H9 (cell line): ENCODE data around the gene PICALM. TPM values are rescaled to one million over a fixed set of nuclear protein-coding genes. Genes with fewer than 3 reads are reported as not detected.

Experiments
- DNase-seq: peaks from one replicate; pipeline ENCODE4 v3.0.0-alpha.2; 2017
- H2AFZ ChIP-seq: one replicate; pipeline ENCODE4 v1.6.1; 2013; ENCODE audit warnings: mild to moderate bottlenecking, low read length, control low read depth, moderate library complexity
- H2AK5ac ChIP-seq: 2 replicates; pipeline ENCODE4 v1.6.1; 2013; ENCODE audit warnings: low read length, control low read depth, mixed read lengths; ENCODE audit not compliant: insufficient read length
- H2BK120ac ChIP-seq: one replicate; pipeline ENCODE4 v1.6.1; 2013; ENCODE audit warnings: low read depth, mild to moderate bottlenecking, low read length, control low read depth, inconsistent platforms; ENCODE audit not compliant: poor library complexity, severe bottlenecking
- H2BK12ac ChIP-seq: 2 replicates; pipeline ENCODE4 v1.6.1; 2013; ENCODE audit warnings: low read length, control low read depth, mixed read lengths, low read depth; ENCODE audit not compliant: insufficient read length
- H2BK15ac ChIP-seq: 2 replicates; pipeline ENCODE4 v1.6.1; 2013; ENCODE audit warnings: low read depth, low read length, control low read depth
- H2BK20ac ChIP-seq: one replicate; pipeline ENCODE4 v1.6.1; 2013; ENCODE audit warnings: low read depth, mild to moderate bottlenecking, low read length, control low read depth, inconsistent platforms; ENCODE audit not compliant: poor library complexity, severe bottlenecking
- H2BK5ac ChIP-seq: 2 replicates; pipeline ENCODE4 v1.6.1; 2013; ENCODE audit warnings: low read length, control low read depth, mixed read lengths; ENCODE audit not compliant: insufficient read length
- H3K14ac ChIP-seq: 2 replicates; pipeline ENCODE4 v1.6.1; 2013; ENCODE audit warnings: low read length, control low read depth; ENCODE audit not compliant: insufficient read depth
- H3K18ac ChIP-seq: 2 replicates; pipeline ENCODE4 v1.6.1; 2013; ENCODE audit warnings: low read depth, mild to moderate bottlenecking, mixed read lengths, low read length, control low read depth; ENCODE audit not compliant: insufficient read length
- H3K23ac ChIP-seq: 2 replicates; pipeline ENCODE4 v1.6.1; 2013; ENCODE audit warnings: low read length, control low read depth, mixed read lengths, low read depth; ENCODE audit not compliant: insufficient read length
- H3K23me2 ChIP-seq: 2 replicates; pipeline ENCODE4 v1.6.1; 2013; ENCODE audit warnings: low read depth, mild to moderate bottlenecking, mixed read lengths, low read length, control low read depth; ENCODE audit not compliant: insufficient read length, poor library complexity, severe bottlenecking
- H3K27ac ChIP-seq: 2 replicates; pipeline ENCODE4 v1.5.1; 2013; ENCODE audit warnings: low read length, control low read depth, mixed read lengths, low read depth; ENCODE audit not compliant: insufficient read length
- H3K27me3 ChIP-seq: 2 replicates; pipeline ENCODE4 v1.6.1; 2013; ENCODE audit warnings: low read length, control low read depth, inconsistent platforms; ENCODE audit not compliant: insufficient read depth
- H3K4ac ChIP-seq: 2 replicates; pipeline ENCODE4 v1.6.1; 2013; ENCODE audit warnings: low read depth, mild to moderate bottlenecking, control low read depth, inconsistent platforms, low read length, moderate library complexity
- H3K4me1 ChIP-seq: 2 replicates; pipeline ENCODE4 v1.6.1; 2013; ENCODE audit warnings: low read length, control low read depth, inconsistent platforms; ENCODE audit not compliant: insufficient read depth
- H3K4me2 ChIP-seq: 2 replicates; pipeline ENCODE4 v1.6.1; 2013; ENCODE audit warnings: low read length, control low read depth, mixed read lengths; ENCODE audit not compliant: insufficient read length, insufficient read depth
- H3K56ac ChIP-seq: 2 replicates; pipeline ENCODE4 v1.6.1; 2013; ENCODE audit warnings: low read depth, mild to moderate bottlenecking, mixed read lengths, low read length, control low read depth; ENCODE audit not compliant: insufficient read length
- H3K79me1 ChIP-seq: 2 replicates; pipeline ENCODE4 v1.6.1; 2013; ENCODE audit warnings: low read depth, mild to moderate bottlenecking, moderate library complexity, low read length, control low read depth, inconsistent platforms; ENCODE audit not compliant: insufficient read depth, poor library complexity, severe bottlenecking
- H3K79me2 ChIP-seq: 2 replicates; pipeline ENCODE4 v1.6.1; 2013; ENCODE audit warnings: low read length, control low read depth, inconsistent platforms; ENCODE audit not compliant: insufficient read depth
- H3K9ac ChIP-seq: 2 replicates; pipeline ENCODE4 v1.6.1; 2013; ENCODE audit warnings: low read length, control low read depth, mixed read lengths; ENCODE audit not compliant: insufficient read length; ENCODE audit errors: extremely low read depth
- H3K9me3 ChIP-seq: one replicate; pipeline ENCODE4 v1.6.1; 2013; ENCODE audit warnings: low read depth, low read length, inconsistent platforms; ENCODE audit not compliant: control insufficient read depth
- H3T11ph ChIP-seq: one replicate; pipeline ENCODE4 v1.6.1; 2013; ENCODE audit warnings: mild to moderate bottlenecking, low read length, control low read depth, inconsistent platforms
- H4K20me1 ChIP-seq: one replicate; pipeline ENCODE4 v1.6.1; 2013; ENCODE audit not compliant: control insufficient read depth, insufficient read length, insufficient read depth
- H4K5ac ChIP-seq: 2 replicates; pipeline ENCODE4 v1.6.1; 2013; ENCODE audit warnings: low read depth, mild to moderate bottlenecking, mixed read lengths, low read length, control low read depth; ENCODE audit not compliant: insufficient read length
- H4K8ac ChIP-seq: replicated peaks from 2 replicates; pipeline ENCODE4 v1.6.1; 2013; ENCODE audit warnings: low read length, control low read depth, mixed read lengths, low read depth; ENCODE audit not compliant: insufficient read length
- H4K91ac ChIP-seq: 2 replicates; pipeline ENCODE4 v1.6.1; 2013; ENCODE audit warnings: low read depth, mild to moderate bottlenecking, moderate library complexity, mixed read lengths, low read length, control low read depth; ENCODE audit not compliant: insufficient read length
- H3K27ac Mint-ChIP-seq, 3 experiments: 2 replicates in 2 of 3; 3 replicates in 1 of 3; pipeline ENCODE4 v1.8.0; 2020 to 2021; ENCODE audit warnings: mixed read lengths in 3 of 3, mild to moderate bottlenecking in 1 of 3, moderate library complexity in 1 of 3
- H3K27me3 Mint-ChIP-seq: 2 replicates; pipeline ENCODE4 v1.8.0; 2021; ENCODE audit warnings: low read depth, mild to moderate bottlenecking, moderate library complexity, mixed read lengths
- H3K36me3 Mint-ChIP-seq, 3 experiments: 2 replicates in 2 of 3; 3 replicates in 1 of 3; pipeline ENCODE4 v1.8.0; 2020 to 2021; ENCODE audit warnings: low read depth in 3 of 3, mixed read lengths in 3 of 3; ENCODE audit not compliant: insufficient read depth in 1 of 3
- H3K4me1 Mint-ChIP-seq, 2 experiments: 2 replicates each; pipeline ENCODE4 v1.8.0; 2020; ENCODE audit warnings: mixed read lengths in 2 of 2
- H3K4me3 Mint-ChIP-seq, 2 experiments: 2 replicates in 1 of 2; 3 replicates in 1 of 2; pipeline ENCODE4 v1.8.0; 2020 to 2021; ENCODE audit warnings: mild to moderate bottlenecking in 2 of 2, mixed read lengths in 2 of 2, moderate library complexity in 1 of 2
- H3K9me3 Mint-ChIP-seq, 2 experiments: 2 replicates in 1 of 2; 3 replicates in 1 of 2; pipeline ENCODE4 v1.8.0; 2020; ENCODE audit warnings: mild to moderate bottlenecking in 2 of 2, mixed read lengths in 2 of 2, moderate library complexity in 1 of 2
- WGBS: extraction: QIAGEN DNeasy Blood & Tissue Kit; methylation state at CpG from one replicate; pipeline ENCODE4 v1.1.7; 2013; ENCODE audit warnings: missing lambda C conversion rate, low lambda C conversion rate, mixed read lengths; ENCODE audit not compliant: insufficient read length; ENCODE audit errors: extremely low coverage; 5-methylcytosine and 5-hydroxymethylcytosine counted together
- total RNA-seq: library from RNA; stranded (reverse); gene quantifications from 2 replicates; pipeline ENCODE4 v1.2.1, GENCODE V29; 2021
- TF ChIP-seq, protein P1 (sequence below): fragments of 200-600 bp; sonication (generic); conservative IDR thresholded peaks from 3 replicates; pipeline ENCODE4 v1.8.0; 2021; ENCODE audit warnings: antibody characterized with exemption, mild to moderate bottlenecking

Gene PICALM
- total RNA-seq, 1 experiment from 2014 or later, result 76.4 TPM

GRCh38 chr11:86073948-86074347 lies 5.1 kb upstream of the PICALM start:
- Mint-ChIP-seq H3K36me3 (no peaks in the 10 kb centered on the region), H3K27ac (no peak overlapping the region), H3K4me3 (no peak overlapping the region), H3K27me3 (no peaks in the 10 kb centered on the region; the same call in 1 of the 2 replicates), H3K9me3 (no peaks in the 10 kb centered on the region), H3K4me1 (peaks cover 13% of the 10 kb centered on the region in 2 experiments)
- no peak overlapping the region for H2BK120ac ChIP-seq
- no peaks in the 10 kb centered on the region; the same call in 1 of the 2 replicates for H3K4me1 ChIP-seq
- H2BK12ac ChIP-seq, result no peak overlapping the region
- no peak overlapping the region for H4K8ac ChIP-seq
- H3T11ph ChIP-seq, result no peak overlapping the region
- H3K27me3 ChIP-seq, result no peaks in the 10 kb centered on the region
- H2AFZ ChIP-seq, result no peak overlapping the region
- H3K79me2 ChIP-seq, result no peaks in the 10 kb centered on the region
- H3K14ac ChIP-seq, result no peak overlapping the region
- no peak overlapping the region for H3K4me2 ChIP-seq
- no CpG with 5 or more reads among the region's 2 CpGs for WGBS
- H3K27ac ChIP-seq, result no peak overlapping the region
- H2BK20ac ChIP-seq, result no peak overlapping the region
- no peaks in the 10 kb centered on the region for H3K23me2 ChIP-seq
- no peak overlapping the region for H2AK5ac ChIP-seq
- no peak overlapping the region for H4K91ac ChIP-seq
- no peak overlapping the region for H3K56ac ChIP-seq
- no peaks in the 10 kb centered on the region for H3K9me3 ChIP-seq
- no peak for DNase-seq
- H3K18ac ChIP-seq, result no peak overlapping the region
- TF ChIP-seq, protein P1, sequence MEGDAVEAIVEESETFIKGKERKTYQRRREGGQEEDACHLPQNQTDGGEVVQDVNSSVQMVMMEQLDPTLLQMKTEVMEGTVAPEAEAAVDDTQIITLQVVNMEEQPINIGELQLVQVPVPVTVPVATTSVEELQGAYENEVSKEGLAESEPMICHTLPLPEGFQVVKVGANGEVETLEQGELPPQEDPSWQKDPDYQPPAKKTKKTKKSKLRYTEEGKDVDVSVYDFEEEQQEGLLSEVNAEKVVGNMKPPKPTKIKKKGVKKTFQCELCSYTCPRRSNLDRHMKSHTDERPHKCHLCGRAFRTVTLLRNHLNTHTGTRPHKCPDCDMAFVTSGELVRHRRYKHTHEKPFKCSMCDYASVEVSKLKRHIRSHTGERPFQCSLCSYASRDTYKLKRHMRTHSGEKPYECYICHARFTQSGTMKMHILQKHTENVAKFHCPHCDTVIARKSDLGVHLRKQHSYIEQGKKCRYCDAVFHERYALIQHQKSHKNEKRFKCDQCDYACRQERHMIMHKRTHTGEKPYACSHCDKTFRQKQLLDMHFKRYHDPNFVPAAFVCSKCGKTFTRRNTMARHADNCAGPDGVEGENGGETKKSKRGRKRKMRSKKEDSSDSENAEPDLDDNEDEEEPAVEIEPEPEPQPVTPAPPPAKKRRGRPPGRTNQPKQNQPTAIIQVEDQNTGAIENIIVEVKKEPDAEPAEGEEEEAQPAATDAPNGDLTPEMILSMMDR, result no peak
- H3K9ac ChIP-seq, result no peak overlapping the region
- no peak overlapping the region for H3K23ac ChIP-seq
- H2BK15ac ChIP-seq, result no peak overlapping the region
- no peak overlapping the region for H4K5ac ChIP-seq
- no peak overlapping the region for H2BK5ac ChIP-seq
- H3K79me1 ChIP-seq, result no peaks in the 10 kb centered on the region
- H4K20me1 ChIP-seq, result no peaks in the 10 kb centered on the region
- H3K4ac ChIP-seq, result no peak overlapping the region
